Hematopoietic multipotent progenitor cell treated with erythropoietin and hydrocortisone succinate and interleukin-3 and kit ligand, for 17 days (in vitro differentiated cells): ENCODE data around the gene PPOX.

Experiments used
- DNase-seq: peaks from one replicate; pipeline ENCODE4 v3.0.0-alpha.2; 2015; ENCODE audit warnings: low spot score

The PPOX gene

GRCh38 chr1:161176468-161177111, 10.4 kb downstream of the PPOX start:
- DNase-seq = peak; percentile 67

GRCh38 chr1:161177112-161177935, 11.1 kb downstream of the PPOX start, which contains the start of gene B4GALT3:
Gene B4GALT3, minus strand, starts transcription at chr1:161177507. Its CDS starts 1,447 bp downstream, at chr1:161176060.
- DNase-seq = peak; percentile 93

- no peak for DNase-seq
Measured at GRCh38 chr1:161177936-161178244, 11.7 kb downstream of the PPOX start.

- DNase-seq = no peak
Measured at GRCh38 chr1:161179698-161180097, 13.5 kb downstream of the PPOX start.

GRCh38 chr1:161180639-161181038, 14.4 kb downstream of the PPOX start:
- peak; percentile 45 for DNase-seq

- DNase-seq = peak; percentile 67
Measured at GRCh38 chr1:161182214-161182613, 16.0 kb downstream of the PPOX start.

- DNase-seq = no peak
Measured at GRCh38 chr1:161185282-161185682, 19.1 kb downstream of the PPOX start.

GRCh38 chr1:161185732-161186311, 19.6 kb downstream of the PPOX start:
- DNase-seq = no peak

- no peak for DNase-seq
Measured at GRCh38 chr1:161187311-161187710, 21.1 kb downstream of the PPOX start.

GRCh38 chr1:161188381-161188780, 22.2 kb downstream of the PPOX start:
- no peak for DNase-seq

GRCh38 chr1:161189036-161189435, 22.8 kb downstream of the PPOX start:
- no peak for DNase-seq

GRCh38 chr1:161190962-161191521, 24.8 kb downstream of the PPOX start:
- DNase-seq = no peak

- DNase-seq = no peak
Measured at GRCh38 chr1:161191971-161192370, 25.7 kb downstream of the PPOX start.

- peak; percentile 87 for DNase-seq
Measured at GRCh38 chr1:161192476-161193465, 26.5 kb downstream of the PPOX start.

GRCh38 chr1:161193561-161194235, 27.5 kb downstream of the PPOX start:
- no peak for DNase-seq

- no peak for DNase-seq
Measured at GRCh38 chr1:161195171-161195570, 28.9 kb downstream of the PPOX start.

GRCh38 chr1:161196111-161196510, 29.9 kb downstream of the PPOX start:
- no peak for DNase-seq

GRCh38 chr1:161196521-161197451, 30.6 kb downstream of the PPOX start:
- DNase-seq = no peak

GRCh38 chr1:161197560-161198193, 31.5 kb downstream of the PPOX start:
- DNase-seq = no peak
